ENCODE results near the gene ZNF536. TPM values are rescaled to one million over a fixed set of nuclear protein-coding genes. Genes with fewer than 3 reads are reported as not detected.

Gene ZNF536
- total and polyA plus RNA-seq, 2 of the 4 experiments (the other 2 are of a cell fraction): not detected

GRCh38 chr19:30450835-30451321 lies 78.7 kb downstream of the ZNF536 start:
- H2AFZ ChIP-seq (replicated peaks; ENCODE audit: low read length, poor library complexity): no peak overlapping the region
- no peak overlapping the region for H3K23ac ChIP-seq (ENCODE audit: low read depth, low read length)
- intact Hi-C loops (cut with micrococcal nuclease): no loop called here
- H4K91ac ChIP-seq (ENCODE audit: insufficient read depth, low read depth, low read length): no peak overlapping the region
- H2BK120ac ChIP-seq (ENCODE audit: low read depth, low read length): no peak overlapping the region
- no peaks in the 10 kb centered on the region for H3K36me3 ChIP-seq (ENCODE audit: control insufficient read depth, insufficient read depth, low read length)
- no peak overlapping the region for H3K56ac ChIP-seq (ENCODE audit: extremely low read depth, insufficient read depth, low read length)
- no peaks in the 10 kb centered on the region for H3K79me1 ChIP-seq (ENCODE audit: low read depth in 1 of 2, low read length in 2 of 2)
- in situ Hi-C loops (cut with MboI; ENCODE audit: low sequenced_read_pairs): no loop called here
- H3K27me3 ChIP-seq (ENCODE audit: control insufficient read depth, insufficient read depth, low read length): no peaks in the 10 kb centered on the region
- H3K4me1 ChIP-seq (ENCODE audit: control insufficient read depth, insufficient read depth, low read length): no peaks in the 10 kb centered on the region
- no peak overlapping the region for H4K5ac ChIP-seq (ENCODE audit: low read depth, low read length)
- BruUV-seq (replicated peaks): no TSS peak
- H4K20me1 ChIP-seq (ENCODE audit: insufficient read depth, low read length): no peaks in the 10 kb centered on the region
- no peak overlapping the region for H3K4ac ChIP-seq (ENCODE audit: low read depth, low read length)
- no peak overlapping the region for H4K8ac ChIP-seq (ENCODE audit: low read depth in 2 of 2, low read length in 2 of 2)
- H3K4me2 ChIP-seq (ENCODE audit: low read depth, low read length): no peak overlapping the region
- WGBS, 2 experiments (ENCODE audit: extremely low coverage in 2 of 2, insufficient read length in 1 of 2): 37% methylated on average over 24 of the region's 31 CpGs; no CpG with 5 or more reads in 1 of the 2 experiments
- ChIA-PET POLR2A (ENCODE audit: unreplicated experiment) (no interaction called here), CTCF (no interaction called here)
- no peak overlapping the region for H3K18ac ChIP-seq (ENCODE audit: low read depth, low read length)
- H3K9ac ChIP-seq (ENCODE audit: low read depth, low read length): no peak overlapping the region
- no peak overlapping the region for H2AK5ac ChIP-seq (ENCODE audit: low read depth, low read length)
- ATAC-seq (ENCODE audit: low read depth) (no peak), DNase-seq (no peak)
- peaks cover 10% of the 10 kb centered on the region for H3K9me3 ChIP-seq (ENCODE audit: control insufficient read depth, insufficient read depth, low read length)
- H3K9me1 ChIP-seq (ENCODE audit: insufficient read depth, low read length): no peaks in the 10 kb centered on the region
- dilution Hi-C loops (cut with HindIII; ENCODE audit: low sequenced_read_pairs, unreplicated experiment): no loop called here
- H2BK5ac ChIP-seq (ENCODE audit: low read depth, low read length, poor library complexity, severe bottlenecking): no peak overlapping the region
- H3K14ac ChIP-seq (replicated peaks; ENCODE audit: low read depth, low read length): no peak overlapping the region
- no peak overlapping the region for H3K27ac ChIP-seq (ENCODE audit: insufficient read depth, low read length)
- no peak overlapping the region for H2AK9ac ChIP-seq (replicated peaks; ENCODE audit: low read depth, low read length, poor library complexity)
- no peak for TF ChIP-seq NFE2L2 (IDR thresholded peaks at IDR 0.05; ENCODE audit: low read depth, low read length)
- no peak for TF ChIP-seq CTCF (conservative IDR thresholded peaks at IDR 0.05; ENCODE audit: low read depth, low read length)
- no peak for TF ChIP-seq ELK1 (IDR thresholded peaks at IDR 0.05; ENCODE audit: borderline replicate concordance, low read depth, low read length)
- TF ChIP-seq MAZ (IDR thresholded peaks at IDR 0.05; ENCODE audit: borderline replicate concordance, low read depth, low read length): no peak
- no peak for TF ChIP-seq RCOR1 (IDR thresholded peaks at IDR 0.05; ENCODE audit: insufficient replicate concordance, low read length)
- no peak for TF ChIP-seq RFX5 (IDR thresholded peaks at IDR 0.05; ENCODE audit: low read depth, low read length)
- H2BK20ac ChIP-seq (ENCODE audit: low read depth, low read length): no peak overlapping the region
- no peak overlapping the region for H3K4me3 ChIP-seq (ENCODE audit: insufficient read depth, low read depth, low read length)
- no peak overlapping the region for H2BK15ac ChIP-seq (ENCODE audit: low read depth, low read length)

Data from IMR-90 (cell line).